Thoracic aorta (tissue), 2 donors: ENCODE data around the gene RFFL. TPM values are rescaled to one million over a fixed set of nuclear protein-coding genes. Genes with fewer than 3 reads are reported as not detected.

ENCODE experiments used
- ATAC-seq: fragments of 150-250 bp; one replicate; pipeline ENCODE4 v1.8.0; 2017; ENCODE audit warnings: low read depth; ENCODE audit not compliant: insufficient number of reproducible peaks, low FRiP score
- DNase-seq: peaks from one replicate; pipeline ENCODE4 v3.0.0-alpha.2; 2020; ENCODE audit warnings: low spot score
- H3K27ac ChIP-seq, 2 donors: fragments of 200-600 bp; sonication (generic); 1 replicate in 1 of 2; 2 replicates in 1 of 2; pipeline ENCODE4 v1.5.1; 2016; ENCODE audit warnings: mild to moderate bottlenecking in 2 of 2, moderate library complexity in 2 of 2
- H3K27me3 ChIP-seq: fragments of 200-600 bp; sonication (generic); replicated peaks from 2 replicates; pipeline ENCODE4 v1.6.0; 2016; ENCODE audit warnings: mild to moderate bottlenecking; ENCODE audit not compliant: insufficient read depth
- H3K36me3 ChIP-seq: fragments of 200-600 bp; sonication (generic); one replicate; pipeline ENCODE4 v1.5.1; 2016
- H3K4me1 ChIP-seq, 2 donors: fragments of 200-600 bp; sonication (generic); 1 replicate in 1 of 2; 2 replicates in 1 of 2; pipeline versions ENCODE4 v1.5.1 to v1.6.0; 2016; ENCODE audit warnings: low read depth in 2 of 2, mild to moderate bottlenecking in 1 of 2; ENCODE audit not compliant: control insufficient read depth in 1 of 2
- H3K4me3 ChIP-seq: fragments of 200-600 bp; sonication (generic); 2 replicates; pipeline ENCODE4 v1.5.1; 2016; ENCODE audit warnings: mild to moderate bottlenecking
- H3K9me3 ChIP-seq: fragments of 200-600 bp; sonication (generic); 2 replicates; pipeline ENCODE4 v1.5.1; 2016
- total RNA-seq, 2 donors: library from RNA; depleted of rRNA; stranded (reverse); fragments of >200 nt; gene quantifications; one replicate each; pipeline versions ENCODE4 v1.1.0 to v1.2.3, GENCODE V29; 2016
- TF ChIP-seq, protein P1 (sequence below): fragments of 200-600 bp; sonication (generic); IDR thresholded peaks from one replicate; pipeline ENCODE4 v1.5.1; 2019; ENCODE audit warnings: antibody characterized with exemption

The RFFL gene
- total RNA-seq, 2 donors from 2014 or later: 22.0 to 30.9 TPM

DNA sequence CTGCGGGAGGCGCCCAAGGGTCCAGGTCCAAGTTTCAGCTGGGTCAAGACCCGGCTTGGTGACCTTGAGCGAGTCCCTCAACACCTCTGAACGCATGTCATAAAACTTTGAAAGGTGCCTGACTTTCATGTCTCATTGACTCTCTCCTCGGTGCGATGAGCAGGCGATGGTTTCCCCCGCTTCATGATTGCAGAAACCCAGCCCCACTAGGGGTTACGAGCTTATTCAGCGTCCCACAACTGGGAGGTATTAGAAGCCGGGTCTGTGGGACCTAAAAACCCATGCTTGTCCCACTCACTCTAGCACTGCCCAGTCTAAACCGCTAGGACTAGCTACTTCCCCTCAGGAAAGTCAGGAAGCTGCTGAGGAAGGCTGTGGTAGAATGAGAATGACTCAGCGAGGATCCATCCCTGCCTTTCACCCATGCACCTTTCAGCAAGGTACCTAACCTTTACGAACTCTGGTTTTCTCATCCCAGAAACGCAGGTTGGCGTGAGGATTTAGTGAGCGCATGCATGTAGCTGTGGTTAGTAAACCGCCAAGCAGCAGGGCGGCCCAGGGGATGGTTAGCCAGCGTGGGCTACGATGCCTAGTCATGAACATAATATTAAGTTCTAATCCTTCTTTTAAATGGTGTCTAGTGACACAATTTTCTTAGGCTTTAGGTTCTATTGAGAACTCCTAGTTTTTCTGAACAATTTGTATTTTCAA, 26.2 kb upstream of the RFFL start:
- H3K36me3 ChIP-seq: no peaks in the 10 kb centered on the region
- DNase-seq: no peak
- ATAC-seq: peak; percentile 17
- no peaks in the 10 kb centered on the region for H3K9me3 ChIP-seq
- H3K4me1 ChIP-seq: peaks cover 7 to 13% of the 10 kb centered on the region in 2 donors
- TF ChIP-seq, protein P1, sequence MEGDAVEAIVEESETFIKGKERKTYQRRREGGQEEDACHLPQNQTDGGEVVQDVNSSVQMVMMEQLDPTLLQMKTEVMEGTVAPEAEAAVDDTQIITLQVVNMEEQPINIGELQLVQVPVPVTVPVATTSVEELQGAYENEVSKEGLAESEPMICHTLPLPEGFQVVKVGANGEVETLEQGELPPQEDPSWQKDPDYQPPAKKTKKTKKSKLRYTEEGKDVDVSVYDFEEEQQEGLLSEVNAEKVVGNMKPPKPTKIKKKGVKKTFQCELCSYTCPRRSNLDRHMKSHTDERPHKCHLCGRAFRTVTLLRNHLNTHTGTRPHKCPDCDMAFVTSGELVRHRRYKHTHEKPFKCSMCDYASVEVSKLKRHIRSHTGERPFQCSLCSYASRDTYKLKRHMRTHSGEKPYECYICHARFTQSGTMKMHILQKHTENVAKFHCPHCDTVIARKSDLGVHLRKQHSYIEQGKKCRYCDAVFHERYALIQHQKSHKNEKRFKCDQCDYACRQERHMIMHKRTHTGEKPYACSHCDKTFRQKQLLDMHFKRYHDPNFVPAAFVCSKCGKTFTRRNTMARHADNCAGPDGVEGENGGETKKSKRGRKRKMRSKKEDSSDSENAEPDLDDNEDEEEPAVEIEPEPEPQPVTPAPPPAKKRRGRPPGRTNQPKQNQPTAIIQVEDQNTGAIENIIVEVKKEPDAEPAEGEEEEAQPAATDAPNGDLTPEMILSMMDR: peak; percentile 39
- H3K4me3 ChIP-seq: peak overlapping the region; percentile 92
- peak overlapping the region; percentile 36 to 59 for H3K27ac ChIP-seq
- H3K27me3 ChIP-seq: no peaks in the 10 kb centered on the region

DNA sequence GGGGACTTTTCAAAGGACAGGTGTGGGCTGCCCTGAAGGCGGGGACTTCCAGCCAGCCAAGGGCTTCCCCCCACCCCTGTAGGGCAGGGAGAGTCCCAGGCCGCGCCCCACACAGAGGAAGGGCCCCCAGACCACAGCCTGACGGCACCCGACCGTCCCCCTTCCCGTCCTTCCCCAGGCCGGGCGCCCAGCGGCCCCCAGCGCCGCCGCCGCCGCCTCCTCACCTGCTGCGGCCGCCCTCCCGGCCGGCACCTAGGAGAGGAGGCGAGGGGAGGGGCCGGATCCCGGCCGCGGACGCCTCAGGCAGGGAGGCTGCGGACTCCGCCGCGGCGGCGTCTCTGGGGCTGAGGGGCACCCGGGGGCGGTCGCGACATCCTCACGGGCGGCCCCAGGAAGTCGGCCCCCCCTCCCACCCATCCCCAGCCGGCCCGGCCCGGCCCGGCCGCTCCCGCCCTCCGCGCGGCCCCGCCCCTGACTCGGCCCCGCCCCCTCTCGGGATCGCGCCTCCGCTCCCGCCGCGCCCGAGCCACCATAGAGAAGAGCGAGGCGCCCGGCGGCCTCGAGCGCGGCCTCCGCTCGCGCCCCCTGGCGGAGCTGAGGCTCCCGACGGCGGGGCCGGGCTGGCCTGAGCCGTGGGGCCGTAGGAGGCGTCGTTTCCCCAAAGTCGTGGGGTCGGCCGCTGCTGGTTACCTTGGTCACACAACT, 25.5 kb upstream of the RFFL start:
- peak overlapping the region; percentile 80 to 89 for H3K27ac ChIP-seq
- ATAC-seq (peak; percentile 84), DNase-seq (peak; percentile 48)
- no peaks in the 10 kb centered on the region for H3K9me3 ChIP-seq
- H3K4me1 ChIP-seq: peaks cover 7 to 13% of the 10 kb centered on the region in 2 donors
- TF ChIP-seq, protein P1: peak; percentile 77
- H3K27me3 ChIP-seq: no peaks in the 10 kb centered on the region
- peak overlapping the region; percentile 92 for H3K4me3 ChIP-seq
- H3K36me3 ChIP-seq: no peaks in the 10 kb centered on the region

DNA sequence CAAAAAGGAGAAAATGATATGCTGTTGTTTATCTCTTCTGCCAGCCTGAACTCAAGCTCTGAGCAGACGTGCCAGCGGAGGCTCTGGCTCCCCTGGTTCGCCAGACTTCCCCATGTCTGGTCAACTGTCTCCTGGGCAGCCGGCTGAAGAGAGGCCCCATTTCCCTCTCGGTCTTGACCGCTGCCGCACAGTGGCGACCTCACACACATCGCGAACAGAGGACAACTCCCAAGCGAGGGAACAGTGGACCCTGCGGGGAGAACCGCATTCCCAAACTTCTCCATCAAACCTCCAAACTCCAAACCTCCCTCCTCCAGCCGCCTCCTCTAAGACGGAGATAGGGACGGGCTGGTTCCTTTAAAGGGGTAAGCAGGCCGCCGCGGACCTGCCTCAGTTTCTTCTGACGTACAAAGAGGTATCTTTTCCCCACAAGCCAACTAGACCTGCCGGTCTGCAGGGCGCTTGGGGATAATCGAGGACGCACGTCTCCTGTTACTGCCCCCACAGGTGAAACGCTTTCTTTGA, 24.9 kb upstream of the RFFL start:
- Histone ChIP-seq H3K27ac (peak overlapping the region; percentile 80 to 89), H3K36me3 (no peaks in the 10 kb centered on the region), H3K4me1 (peaks cover 7 to 13% of the 10 kb centered on the region in 2 donors), H3K27me3 (no peaks in the 10 kb centered on the region), H3K4me3 (peak overlapping the region; percentile 92), H3K9me3 (no peaks in the 10 kb centered on the region)
- DNase-seq (no peak), ATAC-seq (no peak)
- TF ChIP-seq, protein P1: no peak

DNA sequence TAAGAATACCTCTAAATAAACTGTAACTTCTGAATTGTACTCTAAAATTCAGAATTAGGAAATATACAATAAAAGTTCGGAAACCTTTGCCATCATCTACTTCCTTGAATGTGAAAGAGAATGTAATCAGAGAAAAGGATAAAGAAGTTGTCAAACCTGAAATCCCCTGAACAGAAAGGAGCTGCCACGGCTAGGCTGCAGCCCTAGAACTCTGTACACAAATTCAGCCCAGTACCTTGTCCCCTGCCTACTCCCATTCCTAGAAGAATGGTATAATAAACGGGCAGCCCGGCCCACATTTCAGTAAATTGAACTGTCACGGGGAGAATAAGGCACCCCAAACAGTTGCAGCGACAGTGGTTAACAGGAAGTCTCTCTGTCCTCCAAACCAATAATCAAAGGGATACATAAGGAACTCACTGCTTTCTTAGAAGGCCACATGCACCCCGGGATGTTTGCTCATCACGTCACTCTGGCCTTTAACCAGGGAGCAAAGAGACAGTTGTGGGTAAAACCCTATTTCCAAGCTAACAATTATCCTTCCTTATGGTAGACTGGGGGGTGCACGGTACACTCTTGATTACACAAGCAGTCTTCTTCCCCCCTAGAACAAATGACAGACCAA, 24.3 kb upstream of the RFFL start:
- peak overlapping the region; percentile 92 for H3K4me3 ChIP-seq
- H3K36me3 ChIP-seq: no peaks in the 10 kb centered on the region
- H3K27me3 ChIP-seq: no peaks in the 10 kb centered on the region
- DNase-seq: no peak
- H3K27ac ChIP-seq: peak overlapping the region; percentile 80 to 89
- H3K9me3 ChIP-seq: no peaks in the 10 kb centered on the region
- H3K4me1 ChIP-seq: peaks cover 7 to 13% of the 10 kb centered on the region in 2 donors
- no peak for ATAC-seq
- TF ChIP-seq, protein P1: no peak
